22Rv1 (cell line): ENCODE results near the gene GPAT2.

Experiments used
- CTCF ChIP-seq: fragments of 450-650 bp; IDR thresholded peaks from 2 replicates; pipeline ENCODE4 v1.5.1; 2017; ENCODE audit warnings: mild to moderate bottlenecking
- ZFX ChIP-seq: fragments of 450-650 bp; IDR thresholded peaks from 2 replicates; pipeline ENCODE4 v1.6.1; 2017; ENCODE audit warnings: antibody characterized with exemption, borderline replicate concordance

GRCh38 chr2:96075199-96075771, 40.6 kb upstream of the GPAT2 start:
- TF ChIP-seq CTCF (no peak), ZFX (no peak)
